OCI-LY7 (cell line): Measurements from ENCODE around the gene FYN. TPM values are rescaled to one million over a fixed set of nuclear protein-coding genes. Genes with fewer than 3 reads are reported as not detected.

Experiments
- BruUV-seq: library from RNA; stranded (reverse); fragments of 400-500 nt; replicated peaks from 2 replicates; lab custom pipeline; 2021; lab: Mats Ljungman, UMichigan
- CTCF ChIA-PET: fragments of 300-600 bp; sonication (Branson Sonifier 250); formaldehyde crosslinking; loops from one replicate; lab custom pipeline; 2022; ENCODE audit warnings: antibody characterized with exemption; ENCODE audit not compliant: unreplicated experiment; lab: Charles Lee
- POLR2A ChIA-PET: fragments of 300-600 bp; sonication (Branson Sonifier 250); formaldehyde crosslinking; loops from one replicate; lab custom pipeline; 2022; ENCODE audit warnings: antibody characterized with exemption; lab: Charles Lee
- DNase-seq: peaks from one replicate; pipeline ENCODE4 v3.0.0-alpha.2; 2015; ENCODE audit warnings: low spot score
- H2AFZ ChIP-seq: fragments of 200-600 bp; sonication (generic), shearing (Covaris generic); 2 replicates; pipeline ENCODE4 v1.6.1; 2014; ENCODE audit warnings: mild to moderate bottlenecking, antibody characterized with exemption, low read length, moderate library complexity
- H3K27ac ChIP-seq: fragments of 200-600 bp; sonication (generic); 2 replicates; pipeline ENCODE4 v1.5.1; 2014; ENCODE audit warnings: mixed run types, low read depth, mild to moderate bottlenecking, moderate library complexity, low read length, inconsistent platforms; ENCODE audit not compliant: poor library complexity, severe bottlenecking
- H3K36me3 ChIP-seq: fragments of 200-600 bp; sonication (generic); 2 replicates; pipeline ENCODE4 v1.6.1; 2014; ENCODE audit warnings: mild to moderate bottlenecking, antibody characterized with exemption, low read length, moderate library complexity, mixed read lengths; ENCODE audit not compliant: insufficient read depth
- H3K4me1 ChIP-seq: fragments of 200-600 bp; sonication (generic); 2 replicates; pipeline ENCODE4 v1.5.1; 2014; ENCODE audit warnings: mild to moderate bottlenecking, low read length; ENCODE audit not compliant: insufficient read depth, poor library complexity, severe bottlenecking
- H3K4me2 ChIP-seq: fragments of 200-600 bp; sonication (generic); 2 replicates; pipeline ENCODE4 v1.6.1; 2014; ENCODE audit warnings: mild to moderate bottlenecking, low read length
- H3K4me3 ChIP-seq: fragments of 200-600 bp; sonication (generic); 2 replicates; pipeline ENCODE4 v1.5.1; 2014; ENCODE audit warnings: mild to moderate bottlenecking, low read depth, low read length; ENCODE audit not compliant: poor library complexity, severe bottlenecking
- H3K79me2 ChIP-seq: fragments of 200-600 bp; sonication (generic); 2 replicates; pipeline ENCODE4 v1.6.1; 2016; ENCODE audit warnings: low read depth, mild to moderate bottlenecking, low read length, moderate library complexity, mixed read lengths; ENCODE audit not compliant: insufficient read depth
- H3K9me2 ChIP-seq: fragments of 200-600 bp; sonication (generic); 2 replicates; pipeline ENCODE4 v1.6.1; 2016; ENCODE audit warnings: mild to moderate bottlenecking, low read length, mixed read lengths; ENCODE audit not compliant: insufficient read depth
- H3K9me3 ChIP-seq: fragments of 200-600 bp; sonication (generic); 2 replicates; pipeline ENCODE4 v1.6.1; 2014; ENCODE audit warnings: mild to moderate bottlenecking, mixed run types, low read length, mixed read lengths
- H4K20me1 ChIP-seq: fragments of 200-600 bp; sonication (generic); 2 replicates; pipeline ENCODE4 v1.6.1; 2014; ENCODE audit warnings: mild to moderate bottlenecking, antibody characterized with exemption, low read length, moderate library complexity, mixed read lengths; ENCODE audit not compliant: insufficient read depth
- CTCF ChIP-seq: fragments of 200-600 bp; sonication (generic); conservative IDR thresholded peaks from 2 replicates; pipeline ENCODE4 v1.5.1; 2014; ENCODE audit warnings: mild to moderate bottlenecking, antibody characterized with exemption, low read length, moderate library complexity, mixed read lengths
- EZH2phosphoT487 ChIP-seq: fragments of 200-600 bp; sonication (generic); IDR thresholded peaks from 2 replicates; pipeline ENCODE4 v1.6.1; 2018; ENCODE audit warnings: low read depth, borderline replicate concordance, mild to moderate bottlenecking, mixed run types, antibody characterized with exemption, low read length, moderate library complexity, mixed read lengths
- intact Hi-C: fragments of 100-400 bp; cut with micrococcal nuclease; formaldehyde crosslinking; loops from one replicate; pipeline ENCODE4 v1.10.0; 2022; ENCODE audit not compliant: unreplicated experiment
- total RNA-seq, 2 experiments: library from RNA; depleted of rRNA in 1 of 2; stranded (reverse); fragments of >200 nt in 1 of 2; shearing (Covaris generic) in 1 of 2; gene quantifications; 2 replicates each; pipeline ENCODE4 v1.2.3, GENCODE V29; 2014 to 2022

FYN gene
- total RNA-seq, 2 experiments from 2014 or later: 57.3 to 92.9 TPM

- H3K9me3 ChIP-seq: no peaks in the 10 kb centered on the region
- H4K20me1 ChIP-seq: no peaks in the 10 kb centered on the region
- POLR2A ChIA-PET: interaction anchor here (1.4 kb wide), 1 partner anchor 11 kb away, joined by 3 read pairs; no protein-coding TSS in a partner anchor
- TF ChIP-seq CTCF (no peak), EZH2phosphoT487 (no peak)
- no peak overlapping the region for H3K27ac ChIP-seq
- intact Hi-C loops: no loop called here
- H3K79me2 ChIP-seq: no peaks in the 10 kb centered on the region
- DNase-seq: no peak
- no peaks in the 10 kb centered on the region for H3K9me2 ChIP-seq
- H3K4me2 ChIP-seq: no peak overlapping the region
- H3K4me1 ChIP-seq: no peaks in the 10 kb centered on the region
- no TSS peak for BruUV-seq
- H2AFZ ChIP-seq: no peak overlapping the region
- no peak overlapping the region for H3K4me3 ChIP-seq
- CTCF ChIA-PET: interaction anchor here (1.1 kb wide), 1 partner anchor 43 kb away, joined by 3 read pairs; no protein-coding TSS in a partner anchor
- 0 out of 2 replicates have a peak, but pooled peaks cover 7% of the 10 kb centered on the region for H3K36me3 ChIP-seq
Observed at GRCh38 chr6:111781041-111781708, 92.1 kb downstream of the FYN start.

- Histone ChIP-seq H3K4me1 (no peaks in the 10 kb centered on the region), H3K9me2 (no peaks in the 10 kb centered on the region), H3K27ac (no peak overlapping the region), H3K36me3 (0 out of 2 replicates have a peak, but pooled peaks cover 7% of the 10 kb centered on the region), H3K9me3 (no peaks in the 10 kb centered on the region), H4K20me1 (no peaks in the 10 kb centered on the region), H3K4me3 (no peak overlapping the region), H3K79me2 (no peaks in the 10 kb centered on the region), H2AFZ (no peak overlapping the region), H3K4me2 (no peak overlapping the region)
- DNase-seq: no peak
- no TSS peak for BruUV-seq
- POLR2A ChIA-PET: no interaction called here
- intact Hi-C loops: no loop called here
- CTCF ChIA-PET: no interaction called here
- TF ChIP-seq CTCF (no peak), EZH2phosphoT487 (no peak)
Observed at GRCh38 chr6:111780393-111780792, 92.9 kb downstream of the FYN start.

DNA sequence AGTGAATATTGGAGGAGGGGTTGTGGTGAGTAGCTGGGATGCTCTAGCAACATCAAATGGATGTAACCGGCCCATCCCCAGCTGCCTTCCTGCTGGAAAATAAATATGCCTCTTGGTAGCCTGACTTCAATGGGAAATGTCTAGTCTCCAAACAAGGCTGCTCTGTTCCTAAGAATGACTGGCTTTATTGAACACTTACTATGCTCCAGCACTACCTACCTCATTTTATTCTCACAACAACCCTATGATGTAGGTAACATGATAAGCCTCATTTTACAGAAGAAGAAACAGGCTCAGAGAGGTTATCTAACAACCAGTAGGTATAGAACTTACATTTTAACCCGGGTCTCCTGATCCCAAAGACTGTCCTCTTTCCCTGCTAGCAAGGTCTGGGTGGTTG lies 93.6 kb downstream of the FYN start:
- Histone ChIP-seq H4K20me1 (no peaks in the 10 kb centered on the region), H3K4me2 (no peak overlapping the region), H3K27ac (no peak overlapping the region), H3K36me3 (0 out of 2 replicates have a peak, but pooled peaks cover 7% of the 10 kb centered on the region), H3K4me1 (no peaks in the 10 kb centered on the region), H3K4me3 (no peak overlapping the region), H2AFZ (no peak overlapping the region), H3K9me3 (no peaks in the 10 kb centered on the region), H3K9me2 (no peaks in the 10 kb centered on the region), H3K79me2 (no peaks in the 10 kb centered on the region)
- no peak for DNase-seq
- TF ChIP-seq CTCF (no peak), EZH2phosphoT487 (no peak)
- BruUV-seq: no TSS peak
- intact Hi-C loops: no loop called here
- CTCF ChIA-PET: interaction anchor here (0.6 kb wide), 1 partner anchor 90 kb away, joined by 3 read pairs; no protein-coding TSS in a partner anchor
- POLR2A ChIA-PET: interaction anchor here (0.5 to 1.2 kb wide), 5 partner anchors 13 to 106 kb away, joined by 3 to 4 read pairs (median 3); no protein-coding TSS in a partner anchor
